SU-DHL-6 (cell line): ENCODE results near the gene RBM26.
A peak's percentile ranks its signal among the peaks of the same experiment; 100 is the strongest.

Source experiments
- H2AFZ ChIP-seq: fragments of 200-600 bp; sonication (generic); 2 replicates; pipeline ENCODE4 v1.6.1; 2014; ENCODE audit warnings: low read depth, mild to moderate bottlenecking, moderate library complexity, mixed read lengths, antibody characterized with exemption, low read length; ENCODE audit not compliant: severe bottlenecking
- H3F3A ChIP-seq: fragments of 200-600 bp; shearing (Covaris generic); 2 replicates; pipeline ENCODE4 v1.6.0; 2016; ENCODE audit warnings: antibody characterized with exemption, mild to moderate bottlenecking; ENCODE audit not compliant: insufficient read depth
- H3K27ac ChIP-seq: fragments of 200-600 bp; sonication (generic); 2 replicates; pipeline ENCODE4 v1.5.1; 2016; ENCODE audit warnings: low read depth, mild to moderate bottlenecking, low read length, moderate library complexity, mixed read lengths
- H3K27me3 ChIP-seq: fragments of 200-600 bp; sonication (generic), shearing (Covaris generic); 2 replicates; pipeline ENCODE4 v1.6.0; 2014; ENCODE audit warnings: mild to moderate bottlenecking, low read length
- H3K36me3 ChIP-seq: fragments of 200-600 bp; sonication (generic); 2 replicates; pipeline ENCODE4 v1.6.1; 2014; ENCODE audit warnings: mild to moderate bottlenecking, low read length, mixed read lengths
- H3K4me2 ChIP-seq: fragments of 300-600, 200-600 bp; shearing (Covaris generic), sonication (generic); 2 replicates; pipeline ENCODE4 v1.6.0; 2014; ENCODE audit warnings: low read length, low read depth, mild to moderate bottlenecking; ENCODE audit not compliant: poor library complexity, severe bottlenecking
- H3K4me3 ChIP-seq: fragments of 200-600 bp; sonication (generic); 2 replicates; pipeline ENCODE4 v1.5.1; 2014; ENCODE audit warnings: antibody characterized with exemption, low read length, mild to moderate bottlenecking, mixed read lengths; ENCODE audit not compliant: insufficient read depth, poor library complexity, severe bottlenecking
- H3K79me2 ChIP-seq: fragments of 200-600 bp; sonication (generic); 2 replicates; pipeline ENCODE4 v1.6.1; 2014; ENCODE audit warnings: mild to moderate bottlenecking, low read length, moderate library complexity; ENCODE audit not compliant: insufficient read depth
- H3K9ac ChIP-seq: fragments of 200-600 bp; sonication (generic); 2 replicates; pipeline ENCODE4 v1.7.0; 2014; ENCODE audit warnings: mild to moderate bottlenecking, low read length
- H3K9me2 ChIP-seq: fragments of 200-600 bp; sonication (generic); replicated peaks from 2 replicates; pipeline ENCODE4 v1.6.1; 2014; ENCODE audit warnings: low read length; ENCODE audit not compliant: insufficient read depth
- H3K9me3 ChIP-seq: fragments of 200-600 bp; sonication (generic); 2 replicates; pipeline ENCODE4 v1.6.1; 2014; ENCODE audit warnings: low read length, mixed read lengths; ENCODE audit not compliant: insufficient read depth
- H4K20me1 ChIP-seq: fragments of 200-600 bp; sonication (generic); 2 replicates; pipeline ENCODE4 v1.6.1; 2014; ENCODE audit warnings: low read depth, mild to moderate bottlenecking, antibody characterized with exemption, low read length, moderate library complexity, mixed read lengths
- CTCF ChIP-seq: fragments of 200-600 bp; sonication (generic); IDR thresholded peaks from one replicate; pipeline ENCODE4 v1.5.1; 2017; ENCODE audit warnings: antibody characterized with exemption, mild to moderate bottlenecking, low read length, moderate library complexity; ENCODE audit not compliant: insufficient read depth, poor library complexity, severe bottlenecking
- EZH2phosphoT487 ChIP-seq: fragments of 200-600 bp; sonication (generic), shearing (Covaris generic); conservative IDR thresholded peaks from 2 replicates; pipeline ENCODE4 v1.6.1; 2018; ENCODE audit warnings: mild to moderate bottlenecking, antibody characterized with exemption, low read length, moderate library complexity, mixed read lengths

RBM26 gene

GRCh38 chr13:79423801-79424642, 18.0 kb upstream of the RBM26 start:
- Histone ChIP-seq H3F3A (no peaks in the 10 kb centered on the region), H4K20me1 (no peaks in the 10 kb centered on the region), H3K27me3 (no peaks in the 10 kb centered on the region), H3K9me2 (no peaks in the 10 kb centered on the region), H2AFZ (no peak overlapping the region), H3K27ac (no peak overlapping the region), H3K79me2 (no peaks in the 10 kb centered on the region), H3K36me3 (no peaks in the 10 kb centered on the region), H3K4me3 (no peak overlapping the region), H3K9me3 (no peaks in the 10 kb centered on the region), H3K4me2 (no peak overlapping the region), H3K9ac (no peak overlapping the region)
- TF ChIP-seq EZH2phosphoT487 (no peak), CTCF (peak; percentile 53)

GRCh38 chr13:79423340-79423739, 17.3 kb upstream of the RBM26 start:
- Histone ChIP-seq H3K79me2 (no peaks in the 10 kb centered on the region), H3F3A (no peaks in the 10 kb centered on the region), H3K4me3 (no peak overlapping the region), H3K4me2 (no peak overlapping the region), H3K27me3 (no peaks in the 10 kb centered on the region), H3K27ac (no peak overlapping the region), H3K9ac (no peak overlapping the region), H3K36me3 (no peaks in the 10 kb centered on the region), H3K9me3 (no peaks in the 10 kb centered on the region), H3K9me2 (no peaks in the 10 kb centered on the region), H2AFZ (no peak overlapping the region), H4K20me1 (no peaks in the 10 kb centered on the region)
- no peak for TF ChIP-seq CTCF
- TF ChIP-seq EZH2phosphoT487: no peak

- H3F3A ChIP-seq: no peaks in the 10 kb centered on the region
Measured at GRCh38 chr13:79419365-79419764, 13.3 kb upstream of the RBM26 start.

More at GRCh38 chr13:79419365-79419764, 13.3 kb upstream of the RBM26 start:
- no peak for TF ChIP-seq CTCF
- no peak for TF ChIP-seq EZH2phosphoT487
- no peak overlapping the region for H2AFZ ChIP-seq
- no peaks in the 10 kb centered on the region for H3K79me2 ChIP-seq
- no peak overlapping the region for H3K4me2 ChIP-seq
- H3K27me3 ChIP-seq: no peaks in the 10 kb centered on the region
- no peak overlapping the region for H3K9ac ChIP-seq
- no peaks in the 10 kb centered on the region for H3K9me2 ChIP-seq
- no peak overlapping the region for H3K27ac ChIP-seq
- no peaks in the 10 kb centered on the region for H4K20me1 ChIP-seq
- no peaks in the 10 kb centered on the region for H3K36me3 ChIP-seq
- no peaks in the 10 kb centered on the region for H3K9me3 ChIP-seq
- no peak overlapping the region for H3K4me3 ChIP-seq
